AG04450 (cell line): Measurements from ENCODE around the gene ZNHIT6. TPM values are rescaled to one million over a fixed set of nuclear protein-coding genes. Genes with fewer than 3 reads are reported as not detected.
A peak's percentile ranks its signal among the peaks of the same experiment; 100 is the strongest.

Source experiments
- CTCF ChIA-PET: fragments of 300-600, 350-600 bp; formaldehyde crosslinking; extraction: SDS; loops from one replicate; lab custom pipeline; 2022; ENCODE audit warnings: antibody characterized with exemption, inconsistent platforms; lab: Charles Lee
- POLR2A ChIA-PET: fragments of 350-600 bp; formaldehyde crosslinking; extraction: SDS; loops from one replicate; lab custom pipeline; 2021; ENCODE audit warnings: antibody characterized with exemption, inconsistent platforms; lab: Yijun Ruan, JAX
- DNase-seq: peaks from one replicate; pipeline ENCODE4 v3.0.0-alpha.2; 2011; ENCODE audit warnings: low read depth, low spot score
- H3K27ac ChIP-seq: one replicate; pipeline ENCODE4 v1.5.1; 2012; ENCODE audit warnings: low read depth, low read length, control low read depth
- H3K27me3 ChIP-seq: one replicate; pipeline ENCODE4 v1.6.0; 2012; ENCODE audit warnings: low read length; ENCODE audit not compliant: control insufficient read depth, insufficient read depth
- H3K4me3 ChIP-seq: 2 replicates; pipeline ENCODE4 v1.5.1; 2011; ENCODE audit warnings: mild to moderate bottlenecking, low read depth, low read length, control low read depth
- H3K9me3 ChIP-seq: 2 replicates; pipeline ENCODE4 v1.5.1; 2012; ENCODE audit warnings: low read length; ENCODE audit not compliant: control insufficient read depth, insufficient read depth
- polyA plus RNA-seq: library from polyadenylated mRNA; depleted of rRNA; stranded (reverse); fragments of >200 nt; gene quantifications from 2 replicates; pipeline ENCODE4 v1.2.3, GENCODE V29; 2011
- TF ChIP-seq, protein P1 (sequence below): IDR thresholded peaks from 2 replicates; pipeline ENCODE4 v1.5.1; 2011; ENCODE audit warnings: low read depth, low read length, control low read depth, inconsistent platforms

The ZNHIT6 gene
- polyA plus RNA-seq, 1 experiment, result 19.2 TPM

- DNase-seq, result no peak
- H3K9me3 ChIP-seq, result no peaks in the 10 kb centered on the region
- no peak overlapping the region for H3K27ac ChIP-seq
- TF ChIP-seq, protein P1, sequence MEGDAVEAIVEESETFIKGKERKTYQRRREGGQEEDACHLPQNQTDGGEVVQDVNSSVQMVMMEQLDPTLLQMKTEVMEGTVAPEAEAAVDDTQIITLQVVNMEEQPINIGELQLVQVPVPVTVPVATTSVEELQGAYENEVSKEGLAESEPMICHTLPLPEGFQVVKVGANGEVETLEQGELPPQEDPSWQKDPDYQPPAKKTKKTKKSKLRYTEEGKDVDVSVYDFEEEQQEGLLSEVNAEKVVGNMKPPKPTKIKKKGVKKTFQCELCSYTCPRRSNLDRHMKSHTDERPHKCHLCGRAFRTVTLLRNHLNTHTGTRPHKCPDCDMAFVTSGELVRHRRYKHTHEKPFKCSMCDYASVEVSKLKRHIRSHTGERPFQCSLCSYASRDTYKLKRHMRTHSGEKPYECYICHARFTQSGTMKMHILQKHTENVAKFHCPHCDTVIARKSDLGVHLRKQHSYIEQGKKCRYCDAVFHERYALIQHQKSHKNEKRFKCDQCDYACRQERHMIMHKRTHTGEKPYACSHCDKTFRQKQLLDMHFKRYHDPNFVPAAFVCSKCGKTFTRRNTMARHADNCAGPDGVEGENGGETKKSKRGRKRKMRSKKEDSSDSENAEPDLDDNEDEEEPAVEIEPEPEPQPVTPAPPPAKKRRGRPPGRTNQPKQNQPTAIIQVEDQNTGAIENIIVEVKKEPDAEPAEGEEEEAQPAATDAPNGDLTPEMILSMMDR, result no peak
- no peaks in the 10 kb centered on the region for H3K27me3 ChIP-seq
- ChIA-PET POLR2A (interaction anchor here (0.7 to 1.2 kb wide), 3 partner anchors 78 to 142 kb away, joined by 5 to 8 read pairs (median 6); no protein-coding TSS in a partner anchor), CTCF (interaction anchor here (0.7 to 1.6 kb wide), 9 partner anchors 11 to 598 kb away, joined by 3 to 24 read pairs (median 5); no protein-coding TSS in a partner anchor)
- H3K4me3 ChIP-seq, result peak overlapping the region; percentile 93
Measured at GRCh38 chr1:85707267-85707989, 805 bp downstream of the ZNHIT6 start.

DNA sequence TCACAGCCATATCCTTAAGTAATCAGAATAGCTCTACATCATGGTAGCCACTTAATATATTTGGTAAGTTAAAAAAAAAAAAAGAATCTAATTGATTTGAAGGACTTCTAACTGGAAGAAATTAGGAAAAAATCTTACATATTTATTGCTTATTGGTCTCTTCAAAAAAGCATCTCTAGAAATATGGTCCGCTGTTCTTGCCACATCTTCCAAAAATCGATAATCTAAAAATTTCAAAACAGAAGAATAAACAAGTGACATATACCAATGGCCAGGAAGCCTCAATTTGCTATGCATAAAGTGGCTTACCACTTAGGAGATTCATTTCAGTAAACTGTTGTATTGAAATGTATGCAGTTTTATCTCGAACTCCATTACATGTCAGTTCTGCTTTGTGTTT, 2.3 kb downstream of the ZNHIT6 start:
- Histone ChIP-seq H3K27ac (no peak overlapping the region), H3K4me3 (no peak overlapping the region), H3K9me3 (no peaks in the 10 kb centered on the region), H3K27me3 (no peaks in the 10 kb centered on the region)
- TF ChIP-seq, protein P1, result no peak
- no peak for DNase-seq
- ChIA-PET POLR2A (no interaction called here), CTCF (interaction anchor here (0.8 to 1.2 kb wide), 2 partner anchors 13 kb away, joined by 3 to 4 read pairs; no protein-coding TSS in a partner anchor)

- ChIA-PET CTCF (interaction anchor here (1.0 to 1.9 kb wide), 2 partner anchors 8 to 184 kb away, joined by 4 read pairs; no protein-coding TSS in a partner anchor), POLR2A (no interaction called here)
- H3K27me3 ChIP-seq, result no peaks in the 10 kb centered on the region
- H3K9me3 ChIP-seq, result no peaks in the 10 kb centered on the region
- no peak for DNase-seq
- H3K27ac ChIP-seq, result no peak overlapping the region
- H3K4me3 ChIP-seq, result no peak overlapping the region
- TF ChIP-seq, protein P1, result no peak
Measured at GRCh38 chr1:85700422-85700821, 7.8 kb downstream of the ZNHIT6 start.

- CTCF ChIA-PET, result interaction anchor here (1.1 kb wide), 1 partner anchor 10 kb away, joined by 4 read pairs; the partner anchor contains the start of gene ZNHIT6
- no peak for DNase-seq
- Histone ChIP-seq H3K4me3 (no peak overlapping the region), H3K27ac (no peak overlapping the region), H3K27me3 (no peaks in the 10 kb centered on the region), H3K9me3 (no peaks in the 10 kb centered on the region)
- POLR2A ChIA-PET, result no interaction called here
- TF ChIP-seq, protein P1, result no peak
Measured at GRCh38 chr1:85697895-85698294, 10.3 kb downstream of the ZNHIT6 start.
